Parathyroid adenoma (tissue), 2 donors: ENCODE data around the gene SLC44A3.

Experiments used
- H2AFZ ChIP-seq: fragments of 300-600 bp; sonication (generic); one replicate; pipeline ENCODE4 v1.7.0; 2017; ENCODE audit warnings: antibody characterized with exemption, mild to moderate bottlenecking
- H3K27ac ChIP-seq: fragments of 300-600 bp; sonication (generic); one replicate; pipeline ENCODE4 v1.7.0; 2017
- H3K27me3 ChIP-seq: fragments of 300-600 bp; sonication (generic); one replicate; pipeline ENCODE4 v1.7.0; 2017; ENCODE audit warnings: low read length; ENCODE audit not compliant: control insufficient read depth, insufficient read depth
- H3K36me3 ChIP-seq: fragments of 300-600 bp; sonication (generic); one replicate; pipeline ENCODE4 v1.7.0; 2017; ENCODE audit warnings: low read length; ENCODE audit not compliant: control insufficient read depth, insufficient read depth
- H3K4me1 ChIP-seq: fragments of 300-600 bp; sonication (generic); one replicate; pipeline ENCODE4 v1.7.0; 2017; ENCODE audit warnings: control low read depth
- H3K4me2 ChIP-seq: fragments of 300-600 bp; sonication (generic); one replicate; pipeline ENCODE4 v1.7.0; 2017; ENCODE audit warnings: low read length
- H3K4me3 ChIP-seq: fragments of 300-600 bp; sonication (generic); one replicate; pipeline ENCODE4 v1.7.0; 2017; ENCODE audit warnings: low read depth, low read length
- H3K79me2 ChIP-seq: fragments of 300-600 bp; sonication (generic); one replicate; pipeline ENCODE4 v1.7.0; 2017; ENCODE audit warnings: control low read depth
- H3K9ac ChIP-seq: fragments of 300-600 bp; sonication (generic); one replicate; pipeline ENCODE4 v1.7.0; 2017; ENCODE audit warnings: mild to moderate bottlenecking
- H3K9me3 ChIP-seq: fragments of 300-600 bp; sonication (generic); one replicate; pipeline ENCODE4 v1.7.0; 2017; ENCODE audit warnings: low read length; ENCODE audit not compliant: control insufficient read depth
- TF ChIP-seq, protein P1 (sequence below): fragments of 300-600 bp; sonication (generic); IDR thresholded peaks from one replicate; pipeline ENCODE4 v1.7.0; 2017; ENCODE audit warnings: antibody characterized with exemption, mild to moderate bottlenecking
- donor health status: primary hyperparathyroidism.

The SLC44A3 gene

DNA sequence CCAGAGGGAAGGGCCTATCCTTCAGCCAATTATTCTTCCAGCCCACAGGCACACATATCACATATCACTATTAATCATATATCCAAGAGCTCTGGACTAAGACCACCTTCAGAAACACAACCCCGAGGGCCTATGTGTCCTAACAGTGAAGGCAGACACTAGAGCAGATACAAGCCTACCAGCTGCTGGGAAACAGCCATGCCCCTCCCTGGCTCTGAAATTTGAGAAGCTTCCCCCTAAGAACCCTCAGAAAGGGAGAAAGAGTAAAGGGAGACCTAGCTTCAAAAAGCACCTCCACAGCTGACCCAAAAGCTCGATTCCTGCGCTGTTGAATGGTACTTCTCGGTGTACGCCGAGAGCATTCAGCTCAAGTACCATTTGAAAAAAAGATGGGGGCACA lies 89.3 kb downstream of the SLC44A3 start:
- no peaks in the 10 kb centered on the region for H3K4me1 ChIP-seq
- TF ChIP-seq, protein P1, sequence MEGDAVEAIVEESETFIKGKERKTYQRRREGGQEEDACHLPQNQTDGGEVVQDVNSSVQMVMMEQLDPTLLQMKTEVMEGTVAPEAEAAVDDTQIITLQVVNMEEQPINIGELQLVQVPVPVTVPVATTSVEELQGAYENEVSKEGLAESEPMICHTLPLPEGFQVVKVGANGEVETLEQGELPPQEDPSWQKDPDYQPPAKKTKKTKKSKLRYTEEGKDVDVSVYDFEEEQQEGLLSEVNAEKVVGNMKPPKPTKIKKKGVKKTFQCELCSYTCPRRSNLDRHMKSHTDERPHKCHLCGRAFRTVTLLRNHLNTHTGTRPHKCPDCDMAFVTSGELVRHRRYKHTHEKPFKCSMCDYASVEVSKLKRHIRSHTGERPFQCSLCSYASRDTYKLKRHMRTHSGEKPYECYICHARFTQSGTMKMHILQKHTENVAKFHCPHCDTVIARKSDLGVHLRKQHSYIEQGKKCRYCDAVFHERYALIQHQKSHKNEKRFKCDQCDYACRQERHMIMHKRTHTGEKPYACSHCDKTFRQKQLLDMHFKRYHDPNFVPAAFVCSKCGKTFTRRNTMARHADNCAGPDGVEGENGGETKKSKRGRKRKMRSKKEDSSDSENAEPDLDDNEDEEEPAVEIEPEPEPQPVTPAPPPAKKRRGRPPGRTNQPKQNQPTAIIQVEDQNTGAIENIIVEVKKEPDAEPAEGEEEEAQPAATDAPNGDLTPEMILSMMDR: no peak
- H3K27ac ChIP-seq: no peak overlapping the region
- H3K27me3 ChIP-seq: no peaks in the 10 kb centered on the region
- no peak overlapping the region for H3K9ac ChIP-seq
- no peak overlapping the region for H3K4me2 ChIP-seq
- H3K79me2 ChIP-seq: peaks cover 4% of the 10 kb centered on the region
- H3K9me3 ChIP-seq: no peaks in the 10 kb centered on the region
- H3K36me3 ChIP-seq: no peaks in the 10 kb centered on the region
- no peak overlapping the region for H2AFZ ChIP-seq
- H3K4me3 ChIP-seq: no peak overlapping the region

DNA sequence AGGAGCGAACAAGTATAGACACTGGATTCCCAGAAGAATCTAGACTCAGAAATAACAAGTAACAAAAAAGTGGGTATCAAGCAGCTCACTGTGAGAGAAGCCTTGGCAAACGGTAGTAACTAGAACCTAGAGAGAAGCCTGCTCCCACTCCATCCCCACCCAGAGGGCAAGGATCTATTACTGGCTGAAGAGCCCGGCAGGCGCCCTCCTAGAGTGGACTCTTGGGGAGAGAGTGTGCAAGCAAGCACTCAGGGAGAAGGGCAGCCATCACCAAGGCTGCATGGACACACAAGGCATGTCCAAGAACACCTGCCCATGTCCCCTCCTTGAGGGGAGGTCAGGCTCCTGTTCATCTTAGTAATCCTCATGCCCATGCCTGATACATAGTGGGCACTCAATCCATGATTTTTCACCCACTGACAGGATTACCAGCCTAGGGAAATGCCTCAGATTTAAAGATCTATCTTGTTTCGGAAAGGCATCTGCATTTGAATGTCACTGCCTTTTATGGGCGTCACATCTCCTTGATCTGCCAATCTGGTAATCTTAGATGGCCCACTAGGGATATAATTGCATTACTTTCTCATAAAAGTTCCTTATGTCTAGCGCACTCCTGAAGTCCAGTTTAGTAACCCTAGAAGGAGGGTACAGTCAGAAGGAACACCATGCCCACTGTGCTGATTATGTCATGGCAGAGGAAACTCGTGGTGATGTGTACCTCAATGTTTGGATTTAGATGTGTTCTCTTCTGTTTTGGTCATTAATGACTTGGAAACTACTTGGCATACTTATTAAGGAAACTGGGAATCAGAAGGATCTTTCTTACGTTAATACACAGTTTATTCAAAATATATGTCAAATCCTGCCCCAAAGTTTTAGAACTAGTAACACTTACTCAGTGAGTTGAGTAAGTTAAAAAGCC lies 92.4 kb downstream of the SLC44A3 start:
- TF ChIP-seq, protein P1: no peak
- Histone ChIP-seq H3K4me3 (no peak overlapping the region), H3K9me3 (no peaks in the 10 kb centered on the region), H2AFZ (no peak overlapping the region), H3K4me2 (no peak overlapping the region), H3K79me2 (peaks cover 8% of the 10 kb centered on the region), H3K27ac (no peak overlapping the region), H3K9ac (no peak overlapping the region), H3K36me3 (no peaks in the 10 kb centered on the region), H3K27me3 (no peaks in the 10 kb centered on the region), H3K4me1 (no peaks in the 10 kb centered on the region)

DNA sequence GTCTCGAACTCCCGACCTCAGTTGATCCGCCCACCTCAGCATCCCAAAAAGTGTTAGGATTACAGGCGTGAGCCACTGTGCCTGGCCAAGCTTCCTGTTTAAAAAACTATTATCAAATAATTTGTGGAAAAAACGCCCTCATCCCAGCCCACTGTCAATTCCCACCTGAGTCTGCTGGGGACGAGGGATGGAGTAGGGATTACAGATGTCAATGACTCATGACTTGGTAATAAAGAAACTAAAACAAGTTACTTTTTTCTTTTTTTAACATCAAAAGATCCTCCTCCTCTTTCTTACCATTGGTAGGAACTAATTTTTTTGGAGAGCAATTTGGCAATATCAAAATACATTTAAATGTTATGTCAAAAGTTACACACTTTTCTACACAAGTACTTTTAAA lies 97.1 kb downstream of the SLC44A3 start:
- H2AFZ ChIP-seq: no peak overlapping the region
- H3K4me1 ChIP-seq: peaks cover 2% of the 10 kb centered on the region
- TF ChIP-seq, protein P1: no peak

DNA sequence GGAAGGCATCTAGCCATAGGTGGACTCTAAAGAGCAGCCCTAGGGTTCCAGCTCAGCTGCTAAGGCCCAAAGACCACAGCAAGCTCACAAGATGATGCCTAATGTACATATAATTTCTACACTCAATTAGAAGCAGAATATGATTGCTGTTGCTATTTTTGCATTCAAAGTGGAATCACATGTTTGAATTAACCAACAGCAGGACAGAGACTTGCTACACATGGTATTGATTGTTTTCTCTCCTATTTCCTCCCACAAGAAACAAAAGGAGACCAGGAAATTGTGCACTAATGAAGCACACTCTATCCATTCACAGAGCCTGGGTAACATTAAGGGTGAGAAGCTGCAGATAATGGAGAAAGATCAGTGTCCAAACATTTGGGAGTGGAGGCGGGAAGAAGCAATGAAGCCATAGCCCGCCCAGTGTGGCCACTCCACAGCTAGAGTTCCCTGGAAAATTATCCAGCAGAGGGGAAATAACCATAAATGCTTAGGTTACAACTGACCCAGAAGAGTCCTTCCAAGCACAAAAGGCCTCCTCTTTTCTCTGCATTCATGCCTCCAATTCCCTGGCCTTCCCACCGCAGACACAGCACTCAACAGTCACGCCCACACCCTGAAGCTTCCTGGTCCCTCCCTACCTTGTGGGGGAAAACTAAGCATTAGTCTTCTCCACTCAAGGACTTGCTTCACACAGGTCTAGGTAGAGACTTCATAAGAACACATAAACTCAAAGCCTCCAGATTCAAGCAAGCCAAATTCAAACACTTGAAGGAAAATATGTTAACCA lies 99.3 kb downstream of the SLC44A3 start:
- H3K27ac ChIP-seq: no peak overlapping the region
- no peak overlapping the region for H3K4me3 ChIP-seq
- TF ChIP-seq, protein P1: no peak
- H3K4me2 ChIP-seq: no peak overlapping the region
- no peaks in the 10 kb centered on the region for H3K9me3 ChIP-seq
- peaks cover 2% of the 10 kb centered on the region for H3K4me1 ChIP-seq
- no peaks in the 10 kb centered on the region for H3K36me3 ChIP-seq
- no peak overlapping the region for H2AFZ ChIP-seq
- H3K9ac ChIP-seq: no peak overlapping the region
- no peaks in the 10 kb centered on the region for H3K27me3 ChIP-seq
- peaks cover 25% of the 10 kb centered on the region for H3K79me2 ChIP-seq

More for the DNA sequence above, 97.1 kb downstream of the SLC44A3 start:
- H3K27me3 ChIP-seq: no peaks in the 10 kb centered on the region
- no peak overlapping the region for H3K9ac ChIP-seq
- no peak overlapping the region for H3K4me3 ChIP-seq
- peaks cover 14% of the 10 kb centered on the region for H3K79me2 ChIP-seq
- H3K4me2 ChIP-seq: no peak overlapping the region
- no peak overlapping the region for H3K27ac ChIP-seq
- no peaks in the 10 kb centered on the region for H3K9me3 ChIP-seq
- no peaks in the 10 kb centered on the region for H3K36me3 ChIP-seq
